Measurements from ENCODE around the gene ZNF346.

Gene ZNF346

GRCh38 chr5:177070536-177071191, 48.2 kb downstream of the ZNF346 start:
- DNase-seq: no peak

GRCh38 chr5:177071666-177072385, 49.3 kb downstream of the ZNF346 start:
- DNase-seq: peak; percentile 79

- no peak for DNase-seq
Observed at GRCh38 chr5:177077335-177077734, 54.8 kb downstream of the ZNF346 start.

GRCh38 chr5:177079606-177080005, 57.1 kb downstream of the ZNF346 start:
- no peak for DNase-seq

- no peak for DNase-seq
Observed at GRCh38 chr5:177080265-177080664, 57.8 kb downstream of the ZNF346 start.

- no peak for DNase-seq
Observed at GRCh38 chr5:177081859-177082258, 59.4 kb downstream of the ZNF346 start.

GRCh38 chr5:177083357-177083756, 60.9 kb downstream of the ZNF346 start:
- no peak for DNase-seq

GRCh38 chr5:177084175-177084574, 61.7 kb downstream of the ZNF346 start:
- no peak for DNase-seq

GRCh38 chr5:177085985-177086653, 63.6 kb downstream of the ZNF346 start:
- no peak for DNase-seq

GRCh38 chr5:177086654-177087397, 64.3 kb downstream of the ZNF346 start, which contains the start of gene FGFR4:
Gene FGFR4, plus strand, starts transcription at chr5:177086915. Its CDS starts 2,688 bp downstream, at chr5:177089603.
- peak; percentile 71 for DNase-seq

GRCh38 chr5:177087398-177088005, 65.0 kb downstream of the ZNF346 start:
- DNase-seq: no peak

GRCh38 chr5:177089127-177089526, 66.6 kb downstream of the ZNF346 start:
- no peak for DNase-seq

GRCh38 chr5:177089825-177090641, 67.5 kb downstream of the ZNF346 start:
- no peak for DNase-seq

GRCh38 chr5:177090813-177091212, 68.3 kb downstream of the ZNF346 start:
- DNase-seq: no peak

GRCh38 chr5:177091232-177091631, 68.7 kb downstream of the ZNF346 start:
- no peak for DNase-seq

- DNase-seq: no peak
Observed at GRCh38 chr5:177092178-177093081, 69.9 kb downstream of the ZNF346 start.

GRCh38 chr5:177093082-177093712, 70.7 kb downstream of the ZNF346 start:
- DNase-seq: no peak

- no peak for DNase-seq
Observed at GRCh38 chr5:177093803-177094202, 71.3 kb downstream of the ZNF346 start.

GRCh38 chr5:177094224-177095087, 72.0 kb downstream of the ZNF346 start:
- DNase-seq: no peak
